ENCODE results near the gene POLR1F. TPM values are rescaled to one million over a fixed set of nuclear protein-coding genes. Genes with fewer than 3 reads are reported as not detected.
"Not testable (repeated sequence)": the region's sequence is repeated elsewhere in the genome, so short reads cannot be mapped to it uniquely, and the experiment has no call there.

The POLR1F gene
- total and polyA plus RNA-seq, 2 donors (not counting 1 experiment from before 2014, with no cell fraction given) = 10.6 to 13.8 TPM

DNA sequence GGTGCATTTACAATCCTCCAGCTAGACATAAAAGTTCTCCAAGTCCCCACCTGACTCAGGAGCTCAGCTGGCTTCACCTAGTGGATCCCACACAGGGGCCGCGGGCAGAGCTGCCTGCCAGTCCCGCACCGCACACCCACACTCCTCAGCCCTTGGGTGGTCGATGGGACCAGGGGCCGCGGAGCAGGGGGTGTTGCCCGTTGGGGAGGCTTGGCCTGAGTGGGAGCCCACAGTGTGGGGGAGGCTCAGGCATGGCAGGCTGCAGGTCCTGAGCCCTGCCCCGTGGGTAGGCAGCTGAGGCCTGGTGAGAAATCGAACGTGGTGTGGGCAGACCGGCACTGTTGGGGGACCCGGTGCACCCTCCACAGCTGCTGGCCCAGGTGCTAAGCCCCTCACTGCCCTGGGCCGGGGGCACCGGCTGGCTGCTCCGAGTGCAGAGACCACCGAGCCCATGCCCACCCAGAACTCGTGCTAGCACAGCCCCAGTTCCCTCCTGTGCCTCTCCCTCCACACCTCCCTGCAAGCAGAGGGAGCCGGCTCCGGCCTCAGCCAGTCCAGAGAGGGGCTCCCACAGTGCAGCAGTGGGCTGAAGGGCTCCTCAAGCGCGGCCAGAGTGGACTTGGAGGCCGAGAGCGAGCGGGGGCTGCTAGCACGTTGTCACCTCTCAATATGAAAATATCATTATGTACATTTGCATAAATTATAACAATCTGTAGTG lies 16.6 kb downstream of the POLR1F start:
- intact Hi-C loops (cut with micrococcal nuclease) = no loop called here
- H3K4me2 ChIP-seq (replicated peaks; ENCODE audit: low read depth, low read length, poor library complexity, severe bottlenecking) = no peak overlapping the region
- Mint-ChIP-seq H3K4me3 (no peak overlapping the region), H3K27me3 (peaks cover 12% of the 10 kb centered on the region), H3K27ac (no peak overlapping the region), H3K4me1 (no peaks in the 10 kb centered on the region), H3K9me3 (ENCODE audit: insufficient read depth) (peaks cover 2% of the 10 kb centered on the region)
- TF ChIP-seq, protein P1, sequence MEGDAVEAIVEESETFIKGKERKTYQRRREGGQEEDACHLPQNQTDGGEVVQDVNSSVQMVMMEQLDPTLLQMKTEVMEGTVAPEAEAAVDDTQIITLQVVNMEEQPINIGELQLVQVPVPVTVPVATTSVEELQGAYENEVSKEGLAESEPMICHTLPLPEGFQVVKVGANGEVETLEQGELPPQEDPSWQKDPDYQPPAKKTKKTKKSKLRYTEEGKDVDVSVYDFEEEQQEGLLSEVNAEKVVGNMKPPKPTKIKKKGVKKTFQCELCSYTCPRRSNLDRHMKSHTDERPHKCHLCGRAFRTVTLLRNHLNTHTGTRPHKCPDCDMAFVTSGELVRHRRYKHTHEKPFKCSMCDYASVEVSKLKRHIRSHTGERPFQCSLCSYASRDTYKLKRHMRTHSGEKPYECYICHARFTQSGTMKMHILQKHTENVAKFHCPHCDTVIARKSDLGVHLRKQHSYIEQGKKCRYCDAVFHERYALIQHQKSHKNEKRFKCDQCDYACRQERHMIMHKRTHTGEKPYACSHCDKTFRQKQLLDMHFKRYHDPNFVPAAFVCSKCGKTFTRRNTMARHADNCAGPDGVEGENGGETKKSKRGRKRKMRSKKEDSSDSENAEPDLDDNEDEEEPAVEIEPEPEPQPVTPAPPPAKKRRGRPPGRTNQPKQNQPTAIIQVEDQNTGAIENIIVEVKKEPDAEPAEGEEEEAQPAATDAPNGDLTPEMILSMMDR (IDR thresholded peaks at IDR 0.05) = no peak
- no peak for TF ChIP-seq EZH2 (IDR thresholded peaks at IDR 0.05; ENCODE audit: borderline replicate concordance, insufficient read depth, low read depth, low read length, poor library complexity, severe bottlenecking)
- no peaks in the 10 kb centered on the region for H3K27me3 ChIP-seq (replicated peaks in 1 of 4; ENCODE audit: control extremely low read depth in 1 of 4, control insufficient read depth in 3 of 4, insufficient read depth in 4 of 4, low read length in 3 of 4)
- ATAC-seq (ENCODE audit: low read depth) (no peak), DNase-seq (no peak)
- 97% methylated on average over 18 of the region's 26 CpGs for WGBS (ENCODE audit: insufficient coverage)
- POLR2A ChIA-PET = no interaction called here
- H3K9ac ChIP-seq (ENCODE audit: low read length) = no peak overlapping the region
- CTCF ChIA-PET = interaction anchor here (0.8 kb wide), 1 partner anchor 25 kb away, joined by 3 read pairs; no protein-coding TSS in a partner anchor
- H3K4me1 ChIP-seq (ENCODE audit: control insufficient read depth in 2 of 2, insufficient read depth in 2 of 2, low read length in 2 of 2) = no peaks in the 10 kb centered on the region
- peaks cover 0 to 12% of the 10 kb centered on the region in 2 experiments for H3K36me3 ChIP-seq (replicated peaks in 1 of 2; ENCODE audit: control extremely low read depth in 1 of 2, control insufficient read depth in 1 of 2, extremely low read depth in 1 of 2, insufficient read depth in 2 of 2, low read length in 1 of 2)
- H3K79me2 ChIP-seq (ENCODE audit: control insufficient read depth, insufficient read depth, low read length) = no peaks in the 10 kb centered on the region
- no peaks in the 10 kb centered on the region for H4K20me1 ChIP-seq (ENCODE audit: control insufficient read depth, insufficient read depth, low read length, poor library complexity, severe bottlenecking)
- no peak overlapping the region for H3K27ac ChIP-seq (ENCODE audit: low read length in 2 of 2)
- no peak overlapping the region for H3K4me3 ChIP-seq (ENCODE audit: control extremely low read depth in 1 of 5, extremely low read depth in 1 of 5, insufficient read depth in 1 of 5, low read depth in 2 of 5, low read length in 4 of 5)
- H2AFZ ChIP-seq (ENCODE audit: insufficient read depth, low read depth, low read length, poor library complexity, severe bottlenecking) = no peak overlapping the region
- H3K9me3 ChIP-seq (ENCODE audit: control extremely low read depth in 1 of 3, control insufficient read depth in 2 of 3, insufficient read depth in 1 of 3, low read length in 2 of 3) = peaks cover 0 to 4% (median 0%) of the 10 kb centered on the region in 3 donors

DNA sequence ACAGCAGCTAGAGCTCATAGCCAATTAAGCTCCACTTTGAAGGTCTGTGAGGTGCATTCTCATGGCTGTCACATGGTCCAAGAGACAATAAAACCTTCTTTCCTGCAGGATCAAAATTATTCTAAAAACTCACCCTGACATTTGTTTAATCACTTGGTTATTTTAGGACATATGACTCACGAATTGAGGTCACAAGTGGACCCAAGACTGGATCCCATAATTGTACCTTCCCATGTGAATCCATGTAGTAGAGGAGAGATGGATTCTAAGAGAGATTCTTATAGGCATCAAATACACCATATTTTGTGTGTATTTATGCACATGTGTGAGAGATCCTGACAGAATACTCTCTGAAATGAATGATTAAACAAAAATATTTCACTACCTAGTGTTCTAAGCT lies 18.1 kb downstream of the POLR1F start:
- no peak overlapping the region for H2AFZ ChIP-seq (ENCODE audit: insufficient read depth, low read depth, low read length, poor library complexity, severe bottlenecking)
- POLR2A ChIA-PET = no interaction called here
- ATAC-seq (ENCODE audit: low read depth) (no peak), DNase-seq (no peak)
- H3K4me3 ChIP-seq (ENCODE audit: control extremely low read depth in 1 of 5, extremely low read depth in 1 of 5, insufficient read depth in 1 of 5, low read depth in 2 of 5, low read length in 4 of 5) = no peak overlapping the region
- no peaks in the 10 kb centered on the region for H3K4me1 Mint-ChIP-seq
- H3K36me3 ChIP-seq (replicated peaks in 1 of 2; ENCODE audit: control extremely low read depth in 1 of 2, control insufficient read depth in 1 of 2, extremely low read depth in 1 of 2, insufficient read depth in 2 of 2, low read length in 1 of 2) = peaks cover 0 to 2% of the 10 kb centered on the region in 2 experiments
- H4K20me1 ChIP-seq (ENCODE audit: control insufficient read depth, insufficient read depth, low read length, poor library complexity, severe bottlenecking) = no peaks in the 10 kb centered on the region
- WGBS (ENCODE audit: insufficient coverage) = no CpG with 5 or more reads among the region's 1 CpG
- intact Hi-C loops (cut with micrococcal nuclease) = no loop called here
- TF ChIP-seq, protein P1 (IDR thresholded peaks at IDR 0.05) = no peak
- no peak for TF ChIP-seq EZH2 (IDR thresholded peaks at IDR 0.05; ENCODE audit: borderline replicate concordance, insufficient read depth, low read depth, low read length, poor library complexity, severe bottlenecking)
- peaks cover 0 to 4% (median 0%) of the 10 kb centered on the region in 3 donors for H3K9me3 ChIP-seq (ENCODE audit: control extremely low read depth in 1 of 3, control insufficient read depth in 2 of 3, insufficient read depth in 1 of 3, low read length in 2 of 3)
- no peaks in the 10 kb centered on the region for H3K79me2 ChIP-seq (ENCODE audit: control insufficient read depth, insufficient read depth, low read length)
- no peak overlapping the region for H3K27ac Mint-ChIP-seq
- CTCF ChIA-PET = no interaction called here
- H3K9me3 Mint-ChIP-seq (ENCODE audit: insufficient read depth) = peaks cover 2% of the 10 kb centered on the region
- H3K9ac ChIP-seq (ENCODE audit: low read length) = no peak overlapping the region
- peaks cover 12% of the 10 kb centered on the region for H3K27me3 Mint-ChIP-seq
- H3K27me3 ChIP-seq (replicated peaks in 1 of 4; ENCODE audit: control extremely low read depth in 1 of 4, control insufficient read depth in 3 of 4, insufficient read depth in 4 of 4, low read length in 3 of 4) = no peaks in the 10 kb centered on the region
- H3K4me1 ChIP-seq (ENCODE audit: control insufficient read depth in 2 of 2, insufficient read depth in 2 of 2, low read length in 2 of 2) = no peaks in the 10 kb centered on the region
- no peak overlapping the region for H3K4me2 ChIP-seq (replicated peaks; ENCODE audit: low read depth, low read length, poor library complexity, severe bottlenecking)
- H3K4me3 Mint-ChIP-seq = no peak overlapping the region
- no peak overlapping the region for H3K27ac ChIP-seq (ENCODE audit: low read length in 2 of 2)

DNA sequence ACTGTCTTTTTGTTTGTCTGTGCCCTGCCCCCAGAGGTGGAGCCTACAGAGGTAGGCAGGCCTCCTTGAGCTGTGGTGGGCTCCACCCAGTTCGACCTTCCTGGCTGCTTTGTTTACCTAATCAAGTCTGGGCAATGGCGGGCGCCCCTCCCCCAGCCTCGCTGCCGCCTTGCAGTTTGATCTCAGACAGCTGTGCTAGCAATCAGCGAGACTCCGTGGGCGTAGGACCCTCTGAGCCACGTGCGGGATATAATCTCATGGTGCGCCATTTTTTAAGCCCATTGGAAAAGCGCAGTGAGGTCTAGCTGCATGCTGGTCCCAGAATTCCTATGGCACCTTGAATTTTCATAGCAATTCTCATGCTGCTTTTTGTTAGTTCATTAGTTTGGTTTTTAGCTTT lies 19.7 kb downstream of the POLR1F start:
- not testable (repeated sequence) for H3K4me1 ChIP-seq (ENCODE audit: control insufficient read depth in 2 of 2, insufficient read depth in 2 of 2, low read length in 2 of 2)

More for the DNA sequence above, 19.7 kb downstream of the POLR1F start:
- H3K36me3 ChIP-seq (replicated peaks in 1 of 2; ENCODE audit: control extremely low read depth in 1 of 2, control insufficient read depth in 1 of 2, extremely low read depth in 1 of 2, insufficient read depth in 2 of 2, low read length in 1 of 2); H3K79me2 ChIP-seq (ENCODE audit: control insufficient read depth, insufficient read depth, low read length); ATAC-seq (ENCODE audit: low read depth); H3K9me3 Mint-ChIP-seq (ENCODE audit: insufficient read depth); POLR2A ChIA-PET; H3K4me3 Mint-ChIP-seq; H3K27ac Mint-ChIP-seq; H3K9me3 ChIP-seq (ENCODE audit: control extremely low read depth in 1 of 3, control insufficient read depth in 2 of 3, insufficient read depth in 1 of 3, low read length in 2 of 3); DNase-seq; intact Hi-C loops (cut with micrococcal nuclease); H3K27me3 ChIP-seq (replicated peaks in 1 of 4; ENCODE audit: control extremely low read depth in 1 of 4, control insufficient read depth in 3 of 4, insufficient read depth in 4 of 4, low read length in 3 of 4); H3K4me3 ChIP-seq (ENCODE audit: control extremely low read depth in 1 of 5, extremely low read depth in 1 of 5, insufficient read depth in 1 of 5, low read depth in 2 of 5, low read length in 4 of 5); CTCF ChIA-PET; H3K9ac ChIP-seq (ENCODE audit: low read length); H3K4me2 ChIP-seq (replicated peaks; ENCODE audit: low read depth, low read length, poor library complexity, severe bottlenecking); H3K4me1 Mint-ChIP-seq; H4K20me1 ChIP-seq (ENCODE audit: control insufficient read depth, insufficient read depth, low read length, poor library complexity, severe bottlenecking); H2AFZ ChIP-seq (ENCODE audit: insufficient read depth, low read depth, low read length, poor library complexity, severe bottlenecking); H3K27ac ChIP-seq (ENCODE audit: low read length in 2 of 2): not testable (repeated sequence)
- WGBS (ENCODE audit: insufficient coverage) = 95% methylated on average over 11 of the region's 12 CpGs
- H3K27me3 Mint-ChIP-seq = peaks cover 12% of the 10 kb centered on the region
